Activated B cell treated with CpG ODN at 0.5 μM for 24 hours (primary cell): ENCODE results near the gene KRTAP19-5. TPM values are rescaled to one million over a fixed set of nuclear protein-coding genes. Genes with fewer than 3 reads are reported as not detected.

Experiments
- ATAC-seq: fragments of 200-7000 bp; cut with Tn5 transposase; one replicate; pipeline ENCODE4 v1.10.0; 2021; ENCODE audit warnings: low read depth, mild to moderate bottlenecking, moderate library complexity
- CTCF ChIA-PET: fragments of 350-600 bp; sonication (Branson Sonifier 250); formaldehyde crosslinking; loops from one replicate; lab custom pipeline; 2021; ENCODE audit warnings: antibody characterized with exemption; lab: Charles Lee
- POLR2A ChIA-PET: fragments of 350-600 bp; sonication (Branson Sonifier 250); formaldehyde crosslinking; loops from one replicate; lab custom pipeline; 2021; ENCODE audit warnings: antibody characterized with exemption; lab: Charles Lee
- DNase-seq: peaks from one replicate; pipeline ENCODE4 v3.0.0; 2022
- H3K27ac Mint-ChIP-seq: one replicate; pipeline ENCODE4 v1.8.0; 2020; ENCODE audit warnings: mixed read lengths
- H3K27me3 Mint-ChIP-seq: one replicate; pipeline ENCODE4 v1.8.0; 2021; ENCODE audit warnings: mixed read lengths
- H3K36me3 Mint-ChIP-seq: one replicate; pipeline ENCODE4 v1.8.0; 2021; ENCODE audit warnings: low read depth, mixed read lengths
- H3K4me1 Mint-ChIP-seq: one replicate; pipeline ENCODE4 v1.8.0; 2021; ENCODE audit warnings: mixed read lengths
- H3K4me3 Mint-ChIP-seq: one replicate; pipeline ENCODE4 v1.8.0; 2020; ENCODE audit warnings: mild to moderate bottlenecking, mixed read lengths
- H3K9me3 Mint-ChIP-seq: one replicate; pipeline ENCODE4 v1.8.0; 2020; ENCODE audit warnings: mixed read lengths
- CTCF ChIP-seq: fragments of 200-600 bp; IDR thresholded peaks from one replicate; pipeline ENCODE4 v1.8.0; 2022; ENCODE audit warnings: antibody characterized with exemption, mild to moderate bottlenecking
- intact Hi-C: fragments of 100-400 bp; cut with micrococcal nuclease; formaldehyde crosslinking; loops from one replicate; pipeline ENCODE4 v1.15.1; 2024
- total RNA-seq: library from RNA; stranded (reverse); gene quantifications from 2 replicates; pipeline ENCODE4 v1.2.3, GENCODE V29; 2022

The KRTAP19-5 gene
- total RNA-seq, 1 donor from 2014 or later, result not detected

- Mint-ChIP-seq H3K9me3 (peaks cover 2% of the 10 kb centered on the region), H3K4me1 (no peaks in the 10 kb centered on the region), H3K36me3 (no peaks in the 10 kb centered on the region), H3K27ac (no peak within 1 kb of the TSS), H3K27me3 (no peaks in the 10 kb centered on the region), H3K4me3 (no peak within 1 kb of the TSS)
- no peak for TF ChIP-seq CTCF
- ATAC-seq (no peak), DNase-seq (no peak)
- CTCF ChIA-PET, result no interaction called here
- intact Hi-C loops, result loop anchor here (10.0 kb wide), 1 partner anchor 47 kb away; the partner anchor contains the start of gene KRTAP15-1
- POLR2A ChIA-PET, result no interaction called here
Measured at GRCh38 chr21:30491963-30492428, 9.9 kb downstream of the KRTAP19-5 start, which contains the start of gene KRTAP19-3. Gene KRTAP19-3 (minus strand): TSS chr21:30492013. CDS start chr21:30491957, 56 bp downstream.

DNA sequence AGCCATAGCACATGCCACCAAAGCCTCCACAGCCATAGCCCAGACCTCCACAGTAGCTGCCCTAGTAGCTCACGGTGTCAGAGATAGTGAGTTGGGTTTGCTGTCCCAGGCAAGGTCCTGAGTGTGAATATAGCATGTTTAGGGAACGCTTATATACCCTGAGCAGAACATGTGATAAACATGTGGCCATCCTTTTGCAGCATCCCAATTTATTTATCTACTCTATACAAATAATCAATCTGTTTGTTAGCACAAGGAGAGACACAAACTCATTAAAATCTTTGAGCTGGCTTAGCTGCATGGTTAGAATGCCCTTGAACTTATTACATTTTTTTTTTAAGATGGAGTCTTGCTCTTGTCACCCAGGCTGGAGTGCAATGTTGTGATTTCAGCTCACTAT is 14.6 kb downstream of the KRTAP19-5 start, which contains the start of gene KRTAP19-2:
KRTAP19-2 (minus strand) TSS at position 101 of the 400 bp plus-strand sequence; CDS start at position 13, 88 bp downstream.
- no peak within 1 kb of the TSS for H3K4me3 Mint-ChIP-seq
- ATAC-seq (no peak), DNase-seq (no peak)
- POLR2A ChIA-PET, result no interaction called here
- H3K36me3 Mint-ChIP-seq, result no peaks in the 10 kb centered on the region
- no peaks in the 10 kb centered on the region for H3K4me1 Mint-ChIP-seq
- no peak within 1 kb of the TSS for H3K27ac Mint-ChIP-seq
- TF ChIP-seq CTCF, result no peak
- peaks cover 14% of the 10 kb centered on the region for H3K9me3 Mint-ChIP-seq
- H3K27me3 Mint-ChIP-seq, result no peaks in the 10 kb centered on the region
- intact Hi-C loops, result no loop called here
- CTCF ChIA-PET, result no interaction called here

DNA sequence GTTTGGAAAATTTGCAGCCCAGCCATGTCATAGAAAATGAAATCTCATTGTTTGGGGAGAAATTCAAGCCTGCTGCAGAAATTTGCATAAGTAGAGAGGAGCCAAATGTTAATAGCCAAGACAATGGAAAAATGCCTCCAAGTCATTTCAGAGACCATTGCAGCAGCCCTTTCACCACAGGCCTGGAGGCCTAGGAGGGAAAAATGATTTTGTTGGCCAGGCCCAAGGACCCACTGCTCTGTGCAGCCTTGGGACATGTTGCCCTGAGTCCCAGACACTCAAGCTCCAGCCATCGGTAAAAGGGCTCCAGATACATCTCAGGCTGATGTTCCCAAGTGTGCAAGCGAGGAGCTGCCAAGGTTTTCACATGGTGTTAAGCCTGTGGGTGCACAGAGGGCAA is 15.8 kb downstream of the KRTAP19-5 start:
- Mint-ChIP-seq H3K27me3 (no peaks in the 10 kb centered on the region), H3K36me3 (no peaks in the 10 kb centered on the region), H3K27ac (no peak overlapping the region), H3K9me3 (peaks cover 14% of the 10 kb centered on the region), H3K4me1 (no peaks in the 10 kb centered on the region), H3K4me3 (no peak overlapping the region)
- intact Hi-C loops, result no loop called here
- CTCF ChIA-PET, result no interaction called here
- POLR2A ChIA-PET, result no interaction called here
- ATAC-seq, result no peak
- no peak for DNase-seq
- TF ChIP-seq CTCF, result no peak

DNA sequence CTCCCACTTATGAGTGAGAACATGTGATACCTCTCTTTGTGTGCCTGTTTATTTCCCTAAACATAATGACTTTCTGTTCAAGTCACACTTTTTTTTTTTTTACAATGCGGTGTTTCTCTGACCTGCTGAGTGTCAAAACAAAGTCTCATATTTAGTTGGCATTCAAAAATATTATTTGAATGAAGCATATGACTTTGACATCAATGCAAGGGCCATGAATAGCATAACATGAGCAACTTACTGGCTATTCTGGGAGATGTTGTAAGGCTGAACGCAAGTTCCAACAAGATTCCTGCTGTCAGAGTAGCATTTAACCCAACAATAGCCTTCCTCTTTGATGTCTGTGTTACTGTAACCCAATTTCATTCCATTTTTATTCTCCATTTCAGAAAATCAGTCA is 19.8 kb downstream of the KRTAP19-5 start:
- no peak for DNase-seq
- CTCF ChIA-PET, result no interaction called here
- Mint-ChIP-seq H3K4me3 (no peak overlapping the region), H3K36me3 (no peaks in the 10 kb centered on the region), H3K27me3 (no peaks in the 10 kb centered on the region), H3K9me3 (peaks cover 13% of the 10 kb centered on the region), H3K27ac (no peak overlapping the region), H3K4me1 (no peaks in the 10 kb centered on the region)
- TF ChIP-seq CTCF, result no peak
- POLR2A ChIA-PET, result no interaction called here
- intact Hi-C loops, result no loop called here
- ATAC-seq, result no peak

DNA sequence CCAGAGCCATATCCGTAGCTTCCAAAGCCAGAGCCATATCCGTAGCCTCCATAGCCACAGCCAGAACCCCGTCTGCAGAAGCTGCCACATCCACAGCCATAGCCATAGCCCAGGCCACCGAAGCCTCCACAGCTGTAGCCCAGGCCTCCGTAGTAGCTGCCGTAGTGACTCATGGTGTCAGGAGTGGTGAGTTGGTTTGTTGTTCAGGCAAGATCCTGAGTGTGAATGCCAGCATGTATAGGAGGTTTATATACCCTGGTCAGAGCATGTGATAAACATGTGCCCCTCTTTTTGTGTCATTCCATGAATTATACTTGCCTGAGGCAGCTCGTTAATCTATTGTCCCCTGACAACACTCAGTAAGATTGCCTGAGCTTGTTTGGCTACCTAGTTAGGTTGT is 21.8 kb downstream of the KRTAP19-5 start, which contains the start of gene KRTAP19-1:
KRTAP19-1 (minus strand) TSS at position 223 of the 400 bp plus-strand sequence; CDS start at position 173, 50 bp downstream.
- ATAC-seq (no peak), DNase-seq (no peak)
- intact Hi-C loops, result no loop called here
- CTCF ChIA-PET, result no interaction called here
- H3K4me1 Mint-ChIP-seq, result no peaks in the 10 kb centered on the region
- H3K9me3 Mint-ChIP-seq, result peaks cover 6% of the 10 kb centered on the region
- no peaks in the 10 kb centered on the region for H3K27me3 Mint-ChIP-seq
- POLR2A ChIA-PET, result no interaction called here
- TF ChIP-seq CTCF, result no peak
- no peak within 1 kb of the TSS for H3K4me3 Mint-ChIP-seq
- H3K27ac Mint-ChIP-seq, result no peak within 1 kb of the TSS
- no peaks in the 10 kb centered on the region for H3K36me3 Mint-ChIP-seq
